ENCODE data around the gene TACC2.

DNA sequence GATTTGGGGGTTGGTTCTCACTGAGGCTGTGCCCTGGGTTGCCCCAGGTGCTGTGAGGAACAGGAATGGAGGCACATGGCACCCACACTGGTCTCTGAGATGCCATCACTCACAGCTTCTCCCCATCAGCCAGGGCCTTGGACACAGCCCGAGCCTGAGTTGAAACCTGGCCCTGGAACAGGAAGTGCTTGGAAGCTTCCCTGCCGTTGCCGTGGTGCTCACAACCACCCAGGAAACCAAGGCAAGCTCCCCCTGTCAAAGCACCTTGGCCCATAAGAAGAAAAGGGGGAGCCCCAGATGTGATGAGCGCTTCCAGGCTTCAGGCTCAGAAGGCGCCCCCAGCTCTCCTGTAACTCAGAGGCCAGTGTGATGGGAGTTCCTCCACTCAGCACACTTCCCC, 282.1 kb downstream of the TACC2 start, which contains the start of gene BTBD16:
- TF ChIP-seq EZH2phosphoT487 (conservative IDR thresholded peaks at IDR 0.05; ENCODE audit: low read length) (no peak), CTCF (IDR thresholded peaks at IDR 0.05; ENCODE audit: insufficient read depth, low read length, poor library complexity, severe bottlenecking) (no peak)
